ENCODE data around the gene ANKH.

The ANKH gene

DNA sequence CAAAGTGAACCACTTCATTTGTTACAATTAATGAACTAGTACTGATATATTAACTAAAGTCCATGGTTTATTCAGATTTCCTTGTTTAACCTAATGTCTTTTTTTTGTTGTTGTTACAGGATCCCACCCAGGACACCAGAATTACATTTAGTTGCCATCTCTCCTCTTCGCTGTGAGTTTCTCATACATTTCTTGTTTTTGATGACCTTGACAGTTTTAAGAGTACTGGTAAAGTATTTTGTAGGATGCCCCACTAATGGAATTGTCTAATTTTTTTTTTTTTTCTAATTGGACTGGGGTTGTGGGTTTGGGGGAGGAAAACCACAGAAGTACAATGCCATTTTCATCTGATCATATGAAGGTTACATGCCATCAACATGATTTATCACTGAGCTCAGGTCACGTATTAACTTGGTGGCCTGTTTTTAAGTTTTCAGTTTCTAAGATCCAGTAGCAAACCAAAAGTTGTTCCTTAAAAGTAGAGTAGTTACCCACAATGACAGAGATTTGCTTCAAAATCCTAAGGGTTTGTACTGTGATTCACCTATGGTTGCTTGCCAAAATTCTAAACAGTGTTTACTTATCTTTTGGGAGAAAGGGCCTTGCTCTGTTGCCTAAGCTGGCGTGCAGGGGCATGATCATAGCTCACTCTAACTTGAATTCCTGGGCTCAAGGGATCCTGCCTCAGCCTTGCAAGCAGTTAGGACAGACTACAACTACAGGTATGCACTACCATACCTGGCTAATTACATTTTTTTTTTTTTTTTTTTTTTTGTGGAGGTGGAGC, 211.6 kb downstream of the ANKH start:
- no peak for DNase-seq

DNA sequence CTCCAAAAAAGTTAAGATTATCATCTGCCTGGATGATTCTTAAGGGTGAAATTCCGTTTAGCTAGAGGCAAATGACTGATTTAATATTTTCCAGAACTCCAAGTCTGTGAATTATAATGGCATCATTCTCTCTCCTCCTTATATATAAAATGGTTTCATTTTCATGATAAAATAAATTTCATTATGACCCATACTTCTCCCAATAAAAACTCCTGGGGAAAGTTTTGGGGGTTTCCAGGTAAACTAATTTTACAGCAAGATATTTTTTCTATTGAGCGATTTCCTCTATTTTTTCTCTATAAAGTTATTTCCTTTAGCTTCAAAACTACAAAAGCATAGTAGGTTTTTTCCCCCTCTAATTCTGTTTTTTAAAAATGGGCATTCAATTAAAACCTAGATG, 214.7 kb downstream of the ANKH start:
- no peak for DNase-seq

DNA sequence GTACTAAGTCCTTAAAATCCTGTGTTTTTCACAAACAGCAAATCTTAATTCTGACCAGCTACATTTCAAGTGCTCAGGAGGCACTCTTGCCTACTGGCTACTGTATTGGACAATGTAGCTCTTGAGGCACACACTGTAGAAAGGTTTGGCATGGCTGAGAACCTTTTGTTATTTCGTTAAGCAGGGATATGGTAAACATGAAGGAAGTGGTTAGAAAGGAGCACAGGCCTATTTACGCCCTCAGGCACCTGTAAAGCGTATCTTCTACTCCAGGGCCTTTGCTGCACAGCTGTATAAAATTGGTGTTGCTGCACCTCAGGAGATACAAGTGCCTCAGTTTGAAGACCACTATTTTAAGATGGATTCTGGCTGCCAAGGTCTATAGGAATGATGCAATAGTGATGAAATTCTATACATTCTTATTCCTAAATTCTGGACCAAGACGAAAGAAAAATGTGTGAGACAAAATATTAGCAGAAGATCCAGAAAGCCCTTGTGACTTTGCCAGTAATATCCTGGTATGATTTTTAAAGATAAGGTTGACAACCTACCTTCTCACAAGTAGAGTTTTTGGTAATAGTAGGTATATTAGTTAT, 216.3 kb downstream of the ANKH start:
- no peak for DNase-seq
